Hepatic stellate cell (primary cell): Measurements from ENCODE around the gene PSMD2.

ENCODE experiments used
- DNase-seq: peaks from one replicate; pipeline ENCODE4 v3.0.0; 2011; ENCODE audit warnings: low spot score

Gene PSMD2

DNA sequence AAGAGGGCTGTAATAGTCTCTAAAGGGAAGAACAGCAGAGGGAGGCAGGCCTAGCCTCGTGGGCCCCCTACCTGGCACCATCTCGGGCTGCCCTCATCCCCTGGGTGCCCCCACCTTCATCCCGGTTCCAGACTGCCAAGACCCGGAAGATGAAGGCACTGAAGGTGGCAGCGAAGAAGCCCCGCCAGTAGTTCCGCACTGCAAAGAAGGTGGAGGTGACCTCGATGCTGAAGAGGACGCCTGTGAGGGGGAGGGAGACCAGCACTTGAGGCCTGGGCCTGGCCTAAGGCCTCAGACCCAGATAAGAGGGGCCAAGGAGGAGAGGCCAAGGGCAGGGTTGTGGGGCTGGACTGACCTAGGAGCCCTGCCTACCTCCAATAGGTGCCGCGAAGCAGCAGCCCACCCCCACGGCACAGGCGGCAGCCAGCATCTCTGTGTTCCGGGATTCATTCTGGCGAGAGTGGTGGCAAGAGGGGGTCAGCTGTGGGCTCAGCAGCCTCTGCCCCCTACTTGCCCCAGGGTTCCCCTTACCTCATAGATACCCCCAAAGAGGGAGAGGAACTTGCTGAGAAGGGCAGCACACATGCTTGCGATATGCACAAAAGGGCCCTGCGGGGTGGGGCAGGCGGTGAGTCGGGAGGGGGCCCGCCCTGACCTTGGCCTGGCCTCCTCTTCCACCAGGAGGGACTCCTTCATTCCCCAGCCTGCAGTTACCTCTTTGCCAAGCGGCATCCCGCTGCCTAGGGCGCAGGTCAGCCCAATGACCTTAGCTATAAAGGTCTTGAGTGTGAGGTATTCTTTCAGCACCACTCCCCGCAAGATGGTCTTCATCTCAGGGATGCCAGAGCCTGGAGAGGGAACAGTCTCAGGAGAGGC, 58.4 kb downstream of the PSMD2 start:
- no peak for DNase-seq

DNA sequence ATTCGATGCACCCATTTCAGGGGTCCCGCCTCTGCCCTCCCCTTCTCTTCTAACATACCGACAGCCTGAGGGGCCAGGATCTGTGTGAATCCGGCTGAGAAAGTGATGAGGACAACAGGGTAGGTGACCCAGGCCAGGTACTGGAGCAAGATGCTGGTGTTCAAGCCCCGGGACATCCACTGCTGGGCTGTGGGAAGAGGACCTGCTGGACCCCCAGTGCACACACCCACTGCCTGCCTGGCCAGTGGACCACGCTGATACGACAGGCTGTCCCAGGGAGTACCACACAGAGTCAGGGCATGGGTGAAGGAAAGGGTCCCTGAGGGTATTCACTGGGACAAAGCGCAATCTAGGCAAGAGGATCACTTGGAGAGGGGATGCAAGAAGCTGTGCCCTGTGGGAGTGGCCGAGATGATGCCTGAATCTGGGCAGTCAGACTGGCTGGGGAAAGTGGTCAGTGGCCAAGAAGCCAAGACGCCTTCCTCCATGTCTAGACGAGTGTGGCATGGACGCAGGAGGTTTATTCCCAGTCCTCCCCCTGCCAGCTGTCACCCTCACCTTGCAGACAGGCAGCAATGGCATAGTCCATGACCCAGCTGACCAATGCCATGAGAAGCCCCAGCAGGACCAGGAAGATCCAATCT, 59.2 kb downstream of the PSMD2 start:
- no peak for DNase-seq
